ENCODE results near the gene ATP8A1.
A peak's percentile ranks its signal among the peaks of the same experiment; 100 is the strongest.
"Not testable (repeated sequence)": the region's sequence is repeated elsewhere in the genome, so short reads cannot be mapped to it uniquely, and the experiment has no call there.

The ATP8A1 gene
- total RNA-seq, result 93.5 to 195 reads per million in 2 donors

GRCh38 chr4:42656944-42657792, at the start of gene ATP8A1:
ATP8A1 (minus strand) TSS chr4:42657105; CDS start chr4:42656873, 232 bp downstream.
- peak; percentile 92 for DNase-seq

- no peak for DNase-seq
These were observed 49.2 kb upstream of the ATP8A1 start for GRCh38 chr4:42706086-42706485.

- no peak for DNase-seq
These were observed 46.9 kb upstream of the ATP8A1 start for GRCh38 chr4:42703813-42704212.

GRCh38 chr4:42702895-42703294, 46.0 kb upstream of the ATP8A1 start:
- no peak for DNase-seq

GRCh38 chr4:42701780-42702179, 44.9 kb upstream of the ATP8A1 start:
- not testable (repeated sequence) for DNase-seq

- DNase-seq, result no peak
These were observed 33.6 kb upstream of the ATP8A1 start for GRCh38 chr4:42690537-42690936.

- DNase-seq, result no peak
These were observed 26.5 kb upstream of the ATP8A1 start for GRCh38 chr4:42683393-42683792.

- no peak for DNase-seq
These were observed 21.6 kb upstream of the ATP8A1 start for GRCh38 chr4:42678512-42678911.

GRCh38 chr4:42676066-42676951, 19.4 kb upstream of the ATP8A1 start:
- DNase-seq, result no peak

GRCh38 chr4:42673082-42673425, 16.1 kb upstream of the ATP8A1 start:
- DNase-seq, result no peak

GRCh38 chr4:42672359-42673081, 15.6 kb upstream of the ATP8A1 start:
- no peak for DNase-seq

- DNase-seq, result peak; percentile 39
These were observed 14.7 kb upstream of the ATP8A1 start for GRCh38 chr4:42671431-42672194.

GRCh38 chr4:42658261-42658660, 1.4 kb upstream of the ATP8A1 start:
- no peak for DNase-seq

GRCh38 chr4:42656679-42656943, 294 bp downstream of the ATP8A1 start:
- DNase-seq, result no peak

GRCh38 chr4:42655921-42656678, 805 bp downstream of the ATP8A1 start:
- DNase-seq, result peak; percentile 17

GRCh38 chr4:42655269-42655637, 1.7 kb downstream of the ATP8A1 start:
- DNase-seq, result no peak

GRCh38 chr4:42654631-42655268, 2.2 kb downstream of the ATP8A1 start:
- no peak for DNase-seq

GRCh38 chr4:42653626-42654560, 3.0 kb downstream of the ATP8A1 start:
- DNase-seq, result no peak

GRCh38 chr4:42652529-42653231, 4.2 kb downstream of the ATP8A1 start:
- DNase-seq, result not testable (repeated sequence)
